HG02970 (cell line): ENCODE results near the gene CNTNAP2.
A peak's percentile ranks its signal among the peaks of the same experiment; 100 is the strongest.

Source experiments
- ATAC-seq: cut with Tn5 transposase; IDR thresholded peaks from one replicate; pipeline ENCODE4 v1.9.1; 2021; ENCODE audit warnings: mild to moderate bottlenecking, moderate library complexity, moderate number of reproducible peaks; ENCODE audit not compliant: unreplicated experiment, low FRiP score

CNTNAP2 gene

GRCh38 chr7:148242294-148242821 lies 2125.8 kb downstream of the CNTNAP2 start:
- ATAC-seq = peak; percentile 91

GRCh38 chr7:148245381-148245780 lies 2128.8 kb downstream of the CNTNAP2 start:
- ATAC-seq = no peak

- peak; percentile 50 for ATAC-seq
These were observed 2137.0 kb downstream of the CNTNAP2 start for GRCh38 chr7:148253629-148254028.

- ATAC-seq = no peak
These were observed 2138.7 kb downstream of the CNTNAP2 start for GRCh38 chr7:148255333-148255732.

- no peak for ATAC-seq
These were observed 2139.8 kb downstream of the CNTNAP2 start for GRCh38 chr7:148256433-148256832.

GRCh38 chr7:148260599-148260998 lies 2144.0 kb downstream of the CNTNAP2 start:
- no peak for ATAC-seq

- ATAC-seq = no peak
These were observed 2144.9 kb downstream of the CNTNAP2 start for GRCh38 chr7:148261523-148261922.

- ATAC-seq = no peak
These were observed 2145.5 kb downstream of the CNTNAP2 start for GRCh38 chr7:148261996-148262688.

GRCh38 chr7:148262721-148263229 lies 2146.2 kb downstream of the CNTNAP2 start:
- peak; percentile 77 for ATAC-seq

GRCh38 chr7:148264933-148265557 lies 2148.4 kb downstream of the CNTNAP2 start:
- ATAC-seq = no peak

- ATAC-seq = no peak
These were observed 2149.3 kb downstream of the CNTNAP2 start for GRCh38 chr7:148265896-148266295.

GRCh38 chr7:148266795-148267194 lies 2150.2 kb downstream of the CNTNAP2 start:
- ATAC-seq = no peak

- ATAC-seq = no peak
These were observed 2154.0 kb downstream of the CNTNAP2 start for GRCh38 chr7:148270576-148270975.

GRCh38 chr7:148274118-148274517 lies 2157.5 kb downstream of the CNTNAP2 start:
- no peak for ATAC-seq

GRCh38 chr7:148275359-148275890 lies 2158.8 kb downstream of the CNTNAP2 start:
- ATAC-seq = no peak

- no peak for ATAC-seq
These were observed 2159.9 kb downstream of the CNTNAP2 start for GRCh38 chr7:148276314-148277041.

- ATAC-seq = no peak
These were observed 2160.6 kb downstream of the CNTNAP2 start for GRCh38 chr7:148277042-148277660.

GRCh38 chr7:148286150-148286549 lies 2169.5 kb downstream of the CNTNAP2 start:
- no peak for ATAC-seq

GRCh38 chr7:148287538-148287937 lies 2170.9 kb downstream of the CNTNAP2 start:
- no peak for ATAC-seq

- ATAC-seq = no peak
These were observed 2172.1 kb downstream of the CNTNAP2 start for GRCh38 chr7:148288592-148289151.
